Stimulated activated CD4-positive, alpha-beta T cell treated with anti-CD3 and anti-CD28 coated beads, Interleukin-2, amount 100 ng/mL, for 4 hours (primary cell): ENCODE results near the gene UCHL1.
"Not testable (repeated sequence)": the region's sequence is repeated elsewhere in the genome, so short reads cannot be mapped to it uniquely, and the experiment has no call there.

Source experiments
- DNase-seq: peaks from one replicate; pipeline ENCODE4 v3.0.0-alpha.2; 2020; ENCODE audit warnings: low read depth

Gene UCHL1

GRCh38 chr4:41236508-41236907 lies 20.2 kb upstream of the UCHL1 start:
- DNase-seq: no peak

DNA sequence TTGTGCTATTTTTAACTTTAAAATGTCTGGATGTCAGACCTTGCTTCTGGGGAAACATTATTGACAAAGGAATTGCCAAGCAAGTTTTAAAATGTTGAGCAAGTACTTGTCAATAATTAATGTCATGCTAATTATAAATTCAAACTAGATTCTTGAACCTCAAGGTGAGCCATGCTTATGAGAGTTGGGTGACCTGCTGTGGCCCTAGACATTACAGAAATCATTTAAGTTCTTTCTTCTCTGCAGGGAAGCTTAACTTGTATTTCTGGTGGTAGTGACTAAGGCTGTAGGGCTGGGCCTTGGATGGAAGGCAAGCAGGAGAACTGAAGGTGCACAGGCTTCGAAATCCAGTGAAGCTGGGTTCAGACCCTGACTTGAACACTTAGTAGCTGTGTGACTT lies 14.8 kb upstream of the UCHL1 start:
- DNase-seq: no peak

DNA sequence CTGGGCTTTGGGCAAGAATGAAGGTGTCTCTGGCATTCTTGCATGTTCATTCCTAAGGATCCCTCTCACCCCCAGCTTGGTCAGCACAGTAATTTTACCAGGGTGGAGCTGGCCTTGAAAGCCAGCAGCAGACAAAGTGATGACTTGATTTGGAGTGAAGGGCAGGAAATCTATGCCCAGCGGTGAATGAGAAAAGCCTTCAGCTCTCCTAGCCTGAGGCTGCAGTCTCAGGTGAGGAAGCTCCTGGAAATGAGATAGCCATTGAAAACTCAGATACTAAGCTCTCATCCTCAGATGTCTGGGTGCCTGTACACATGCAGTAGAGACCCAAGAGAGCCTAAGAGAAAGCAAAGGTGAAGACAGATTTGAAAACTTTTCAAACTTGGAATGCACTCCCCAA lies 10.7 kb upstream of the UCHL1 start:
- no peak for DNase-seq

DNA sequence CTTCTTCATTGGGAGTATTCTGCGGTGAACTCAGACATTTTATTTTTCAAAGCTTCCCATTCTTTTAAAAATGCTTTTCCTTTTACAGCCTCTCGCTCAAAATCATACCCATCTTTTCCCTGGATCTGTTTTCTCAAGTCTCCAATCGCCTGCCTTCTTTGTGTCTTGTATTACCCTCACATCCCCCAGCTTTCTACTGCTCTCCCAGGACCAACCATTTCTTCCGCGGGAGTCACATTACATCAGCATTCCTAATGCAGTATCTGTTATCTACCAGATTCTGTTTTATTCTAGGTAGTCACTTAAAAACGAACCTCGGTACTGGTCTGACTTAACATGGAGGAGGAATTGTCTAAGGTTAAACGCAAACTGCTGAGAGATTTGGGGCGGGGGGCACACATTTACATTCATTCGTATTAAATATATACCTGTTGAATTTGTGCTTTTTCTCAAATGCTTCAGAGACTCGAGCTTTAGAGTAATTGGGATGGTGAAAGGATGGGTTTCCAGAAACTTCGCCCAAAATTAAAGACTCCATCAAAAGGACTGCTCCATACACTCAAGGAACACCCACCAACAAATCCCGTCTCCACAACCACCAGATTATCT lies 493 bp upstream of the UCHL1 start:
- DNase-seq: no peak

- peak; percentile 32 for DNase-seq
These were observed 651 bp downstream of the UCHL1 start for GRCh38 chr4:41257257-41257901.

DNA sequence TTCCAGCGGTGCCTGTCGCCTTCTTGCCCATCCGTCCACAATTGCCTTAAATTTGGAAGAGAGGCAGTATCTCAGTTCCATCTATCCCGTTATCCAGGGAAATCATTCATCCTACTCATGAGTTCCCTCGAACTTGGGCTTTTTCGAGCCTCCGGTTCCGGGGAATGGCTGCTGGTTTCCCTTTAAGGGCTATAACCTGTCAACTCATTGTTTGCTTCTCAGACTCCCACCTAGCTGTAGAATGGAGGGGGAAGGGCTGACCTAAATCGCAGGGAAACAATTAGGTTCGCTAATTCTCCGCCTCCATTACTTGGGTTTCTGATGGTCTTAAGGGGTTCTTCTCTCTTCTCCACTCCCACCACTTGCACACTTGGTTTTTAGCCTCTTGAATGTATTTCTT lies 1.2 kb downstream of the UCHL1 start:
- no peak for DNase-seq

GRCh38 chr4:41258783-41259182 lies 2.1 kb downstream of the UCHL1 start:
- DNase-seq: no peak

GRCh38 chr4:41260116-41260733 lies 3.5 kb downstream of the UCHL1 start:
- no peak for DNase-seq

- no peak for DNase-seq
These were observed 5.5 kb downstream of the UCHL1 start for GRCh38 chr4:41262198-41262597.

DNA sequence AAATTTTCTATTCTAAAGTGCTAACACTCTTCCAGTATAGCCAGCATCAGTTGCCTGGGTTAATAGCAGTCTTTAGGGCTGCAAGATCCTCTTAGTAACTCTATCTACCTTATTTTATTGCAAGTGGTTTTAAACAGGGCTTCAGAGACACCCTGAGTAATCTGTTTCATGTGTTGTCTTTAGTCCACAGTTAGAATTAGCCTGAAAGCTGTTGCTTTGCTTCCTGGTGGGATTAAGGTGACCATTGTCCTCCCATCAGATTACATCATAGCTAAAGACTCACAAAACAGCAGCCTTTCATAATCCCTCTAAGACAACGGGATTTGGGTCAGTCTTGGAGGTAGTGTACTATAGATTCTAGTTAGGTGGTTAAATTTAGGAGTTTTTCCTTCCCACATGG lies 7.5 kb downstream of the UCHL1 start:
- no peak for DNase-seq

- DNase-seq: no peak
These were observed 11.3 kb downstream of the UCHL1 start for GRCh38 chr4:41267997-41268396.

- no peak for DNase-seq
These were observed 12.2 kb downstream of the UCHL1 start for GRCh38 chr4:41268721-41269517.

DNA sequence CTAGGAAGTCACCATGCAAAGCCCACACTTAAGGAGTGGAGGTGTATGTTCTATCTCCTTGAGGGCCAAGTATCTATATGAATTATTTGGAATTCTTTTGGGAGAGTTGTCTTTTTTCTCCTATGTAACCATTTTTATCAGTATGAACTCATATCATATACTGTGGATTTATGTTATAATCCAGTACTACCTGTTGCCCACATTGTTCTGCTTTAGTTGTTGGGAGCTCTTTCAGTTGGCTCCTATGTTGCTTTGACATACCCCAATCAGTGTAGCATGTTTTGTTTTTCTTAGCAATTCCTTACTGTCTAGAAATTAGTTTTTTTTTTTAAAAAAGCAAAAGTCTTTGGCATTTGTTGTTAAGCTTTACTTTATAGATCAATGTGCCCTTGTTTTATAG lies 13.0 kb downstream of the UCHL1 start:
- no peak for DNase-seq

DNA sequence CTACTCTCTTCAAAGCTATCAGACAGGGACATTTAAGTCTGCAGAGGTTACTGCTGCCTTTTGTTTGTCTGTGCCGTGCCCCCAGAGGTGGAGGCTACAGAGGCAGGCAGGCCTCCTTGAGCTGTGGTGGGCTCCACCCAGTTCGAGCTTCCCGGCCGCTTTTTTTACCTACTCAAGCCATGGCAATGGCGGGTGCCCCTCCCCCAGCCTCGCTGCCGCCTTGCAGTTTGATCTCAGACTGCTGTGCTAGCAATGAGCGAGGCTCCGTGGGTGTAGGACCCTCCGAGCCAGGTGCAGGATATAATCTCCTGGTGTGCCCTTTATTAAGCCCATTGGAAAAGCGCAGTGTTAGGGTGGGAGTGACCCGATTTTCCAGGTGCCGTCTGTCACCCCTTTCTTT lies 19.2 kb downstream of the UCHL1 start:
- not testable (repeated sequence) for DNase-seq

GRCh38 chr4:41280010-41280409 lies 23.3 kb downstream of the UCHL1 start:
- no peak for DNase-seq

DNA sequence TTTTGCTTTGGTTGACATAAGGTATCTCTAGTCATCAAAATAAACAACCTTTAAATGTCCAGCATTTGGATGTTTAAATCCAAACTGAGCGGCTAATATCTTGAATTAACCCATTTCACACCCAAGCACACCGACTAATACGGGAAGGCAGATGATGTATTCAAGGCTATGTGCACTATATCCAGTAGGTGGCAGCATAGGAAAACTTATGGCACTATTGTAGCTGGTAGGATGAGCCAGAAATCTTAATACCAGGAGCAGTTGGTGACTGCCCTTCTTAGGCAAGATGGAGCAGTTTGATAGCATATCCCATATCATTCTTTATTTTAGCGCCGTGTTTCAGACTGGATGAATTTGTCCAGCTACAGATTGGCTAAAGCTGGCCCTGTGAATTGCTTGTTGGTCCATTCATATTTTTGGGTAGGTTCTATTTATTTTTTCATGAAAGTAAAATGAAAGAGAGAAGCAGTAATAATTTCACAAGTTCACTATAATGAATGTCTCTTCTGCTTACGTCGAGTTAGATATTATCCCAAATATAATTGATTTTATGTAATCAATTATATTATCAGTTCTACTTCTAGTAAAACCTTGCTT lies 24.4 kb downstream of the UCHL1 start:
- DNase-seq: no peak

DNA sequence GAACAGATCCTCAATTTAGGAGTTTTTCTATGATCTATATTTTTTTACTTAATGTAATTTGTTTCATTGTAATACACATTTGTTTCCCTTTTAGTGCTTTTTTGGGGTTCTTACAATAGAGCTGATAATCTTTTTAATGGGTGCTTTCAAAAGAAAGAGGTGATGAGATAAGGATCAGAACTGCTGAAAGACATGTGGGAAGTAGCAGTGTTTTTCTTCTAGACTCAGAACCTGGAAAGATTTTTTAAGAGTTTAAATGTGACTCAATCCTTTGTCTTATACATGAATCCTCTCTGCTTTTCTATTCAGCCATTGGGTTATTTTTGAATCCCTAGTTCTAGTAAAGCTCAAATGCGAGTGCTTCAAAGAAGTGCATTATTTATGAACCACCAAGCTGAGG lies 25.6 kb downstream of the UCHL1 start:
- no peak for DNase-seq

GRCh38 chr4:41285202-41285863 lies 28.6 kb downstream of the UCHL1 start:
- no peak for DNase-seq

DNA sequence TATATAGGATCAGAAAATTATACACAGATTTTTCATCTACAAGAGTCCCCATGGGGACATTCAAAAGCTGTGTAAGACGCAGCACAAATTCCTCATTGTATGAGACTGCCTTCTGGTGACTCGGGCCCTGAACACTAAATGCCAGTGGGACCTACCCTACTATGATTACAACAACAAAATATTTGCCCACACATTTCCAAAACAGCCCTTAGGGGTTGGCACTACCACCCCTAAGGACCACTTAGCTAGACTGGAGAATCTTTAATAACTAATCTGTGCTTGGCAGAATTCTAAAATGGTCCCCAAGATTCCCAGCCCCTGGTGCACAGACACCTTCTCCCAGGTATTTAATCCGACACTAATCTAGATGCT lies 29.1 kb downstream of the UCHL1 start:
- DNase-seq: no peak

DNA sequence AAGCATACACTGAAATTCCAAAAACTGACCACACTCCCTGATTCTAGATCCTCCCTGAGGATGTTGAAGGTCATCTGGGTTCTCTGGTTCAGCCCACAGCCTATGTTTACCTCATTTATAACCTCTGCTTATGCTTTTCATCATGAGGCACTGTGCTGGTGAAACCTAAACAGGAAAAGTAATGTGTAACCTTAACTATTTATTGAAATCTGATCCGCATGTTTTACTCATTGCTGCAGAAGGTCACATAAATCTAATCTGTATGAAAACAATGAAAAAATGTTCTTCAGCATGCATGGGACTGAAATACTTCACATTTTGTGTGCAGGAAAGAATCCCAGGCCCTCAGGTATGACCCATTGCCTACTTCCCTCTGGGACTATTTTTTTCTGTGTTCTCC lies 30.3 kb downstream of the UCHL1 start:
- DNase-seq: no peak

GRCh38 chr4:41287852-41288251 lies 31.1 kb downstream of the UCHL1 start:
- DNase-seq: no peak

DNA sequence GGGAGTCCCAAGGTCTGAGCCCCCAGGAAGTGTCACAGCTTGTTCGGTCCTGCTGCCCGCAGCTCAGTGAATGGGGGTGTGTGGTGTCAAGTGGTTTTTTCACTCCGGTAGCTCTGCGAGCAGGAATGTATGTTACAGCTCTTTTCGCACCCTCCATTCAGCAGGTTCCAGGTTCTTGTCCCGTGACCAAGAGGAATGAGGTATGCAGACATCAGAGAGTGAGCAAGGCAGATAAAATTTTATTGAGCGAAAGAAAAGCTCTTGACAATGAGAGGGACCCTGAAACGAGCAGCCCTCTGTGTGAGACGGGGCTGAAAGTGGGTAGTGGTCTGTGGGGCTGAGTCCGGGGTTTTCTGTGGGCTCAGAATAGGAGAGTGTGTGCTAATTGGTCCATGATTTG lies 31.5 kb downstream of the UCHL1 start:
- DNase-seq: no peak
